Measurements from ENCODE around the gene NSD2.

Gene NSD2

GRCh38 chr4:1979477-1980196, 108.4 kb downstream of the NSD2 start:
- no peaks in the 10 kb centered on the region for H3K9me3 ChIP-seq (ENCODE audit: insufficient read depth, low read depth, low read length)
- H2BK12ac ChIP-seq (ENCODE audit: low read length) = no peak overlapping the region
- H2BK5ac ChIP-seq (ENCODE audit: low read depth, low read length, poor library complexity) = no peak overlapping the region
- H3K4me2 ChIP-seq (ENCODE audit: low read length) = no peak overlapping the region
- no peaks in the 10 kb centered on the region for H3K79me2 ChIP-seq (ENCODE audit: control insufficient read depth, insufficient read depth, low read length, poor library complexity)
- no peak overlapping the region for H3K27ac ChIP-seq (ENCODE audit: low read depth, low read length)
- no peaks in the 10 kb centered on the region for H3K4me1 ChIP-seq (ENCODE audit: control insufficient read depth in 1 of 2, insufficient read depth in 2 of 2, low read length in 2 of 2)
- no peak overlapping the region for H3K4me3 ChIP-seq (ENCODE audit: low read depth, low read length)
- no peak overlapping the region for H3K9ac ChIP-seq (ENCODE audit: low read length)
- no peak overlapping the region for H3K23ac ChIP-seq (ENCODE audit: low read length)
- H3K79me1 ChIP-seq (ENCODE audit: low read length) = no peaks in the 10 kb centered on the region
- no peak overlapping the region for H2AK5ac ChIP-seq (ENCODE audit: low read length)
- no CpG with 5 or more reads among the region's 22 CpGs for WGBS (ENCODE audit: extremely low coverage, insufficient coverage, insufficient read length)
- peaks cover 83 to 86% of the 10 kb centered on the region in 2 experiments for H3K36me3 ChIP-seq (ENCODE audit: control insufficient read depth in 1 of 2, insufficient read depth in 2 of 2, low read length in 2 of 2)
- no peak overlapping the region for H4K91ac ChIP-seq (ENCODE audit: low read depth, low read length)
- no peak overlapping the region for H2AFZ ChIP-seq (ENCODE audit: insufficient read depth, low read length, poor library complexity)
- no peak overlapping the region for H3K18ac ChIP-seq (ENCODE audit: low read length)
- H4K8ac ChIP-seq (ENCODE audit: low read depth, low read length) = no peak overlapping the region
- no peak overlapping the region for H3K14ac ChIP-seq (ENCODE audit: low read length)
- H3K27me3 ChIP-seq (ENCODE audit: insufficient read depth, low read length) = no peaks in the 10 kb centered on the region
- no peak overlapping the region for H3K4ac ChIP-seq (ENCODE audit: low read depth, low read length)
- no peak overlapping the region for H2BK120ac ChIP-seq (ENCODE audit: insufficient read depth, low read length, poor library complexity)
- H4K12ac ChIP-seq (ENCODE audit: low read depth, low read length) = no peak overlapping the region
- no peak for DNase-seq

GRCh38 chr4:1980561-1981041, 109.4 kb downstream of the NSD2 start:
- Histone ChIP-seq H3K27ac (ENCODE audit: low read depth, low read length) (no peak overlapping the region), H2AFZ (ENCODE audit: insufficient read depth, low read length, poor library complexity) (no peak overlapping the region), H4K12ac (ENCODE audit: low read depth, low read length) (no peak overlapping the region), H2BK5ac (ENCODE audit: low read depth, low read length, poor library complexity) (no peak overlapping the region), H3K27me3 (ENCODE audit: insufficient read depth, low read length) (no peaks in the 10 kb centered on the region), H3K36me3 (ENCODE audit: control insufficient read depth in 1 of 2, insufficient read depth in 2 of 2, low read length in 2 of 2) (peaks cover 85 to 86% of the 10 kb centered on the region in 2 experiments), H3K14ac (ENCODE audit: low read length) (no peak overlapping the region), H2AK5ac (ENCODE audit: low read length) (no peak overlapping the region), H2BK120ac (ENCODE audit: insufficient read depth, low read length, poor library complexity) (no peak overlapping the region), H3K9ac (ENCODE audit: low read length) (no peak overlapping the region), H3K79me2 (ENCODE audit: control insufficient read depth, insufficient read depth, low read length, poor library complexity) (no peaks in the 10 kb centered on the region), H3K18ac (ENCODE audit: low read length) (no peak overlapping the region), H4K8ac (ENCODE audit: low read depth, low read length) (no peak overlapping the region), H3K4me1 (ENCODE audit: control insufficient read depth in 1 of 2, insufficient read depth in 2 of 2, low read length in 2 of 2) (no peaks in the 10 kb centered on the region), H3K4ac (ENCODE audit: low read depth, low read length) (no peak overlapping the region), H4K91ac (ENCODE audit: low read depth, low read length) (no peak overlapping the region), H2BK12ac (ENCODE audit: low read length) (no peak overlapping the region), H3K4me3 (ENCODE audit: low read depth, low read length) (no peak overlapping the region), H3K9me3 (ENCODE audit: insufficient read depth, low read depth, low read length) (no peaks in the 10 kb centered on the region), H3K4me2 (ENCODE audit: low read length) (no peak overlapping the region), H3K23ac (ENCODE audit: low read length) (no peak overlapping the region), H3K79me1 (ENCODE audit: low read length) (no peaks in the 10 kb centered on the region)
- DNase-seq = no peak
- WGBS (ENCODE audit: extremely low coverage, insufficient coverage, insufficient read length) = no CpG with 5 or more reads among the region's 16 CpGs

- Histone ChIP-seq H2BK5ac (ENCODE audit: low read depth, low read length, poor library complexity) (no peak overlapping the region), H2BK12ac (ENCODE audit: low read length) (no peak overlapping the region), H3K4me1 (ENCODE audit: control insufficient read depth in 1 of 2, insufficient read depth in 2 of 2, low read length in 2 of 2) (no peaks in the 10 kb centered on the region), H3K14ac (ENCODE audit: low read length) (no peak overlapping the region), H3K79me1 (ENCODE audit: low read length) (no peaks in the 10 kb centered on the region), H3K4me3 (ENCODE audit: low read depth, low read length) (peak overlapping the region; percentile 33), H2BK120ac (ENCODE audit: insufficient read depth, low read length, poor library complexity) (no peak overlapping the region), H4K12ac (ENCODE audit: low read depth, low read length) (no peak overlapping the region), H3K79me2 (ENCODE audit: control insufficient read depth, insufficient read depth, low read length, poor library complexity) (no peaks in the 10 kb centered on the region), H3K36me3 (ENCODE audit: control insufficient read depth in 1 of 2, insufficient read depth in 2 of 2, low read length in 2 of 2) (peaks cover 86% of the 10 kb centered on the region in 2 experiments), H4K8ac (ENCODE audit: low read depth, low read length) (no peak overlapping the region), H3K4ac (ENCODE audit: low read depth, low read length) (no peak overlapping the region), H3K27me3 (ENCODE audit: insufficient read depth, low read length) (no peaks in the 10 kb centered on the region), H3K9ac (ENCODE audit: low read length) (no peak overlapping the region), H3K23ac (ENCODE audit: low read length) (no peak overlapping the region), H3K18ac (ENCODE audit: low read length) (no peak overlapping the region), H3K4me2 (ENCODE audit: low read length) (no peak overlapping the region), H3K27ac (ENCODE audit: low read depth, low read length) (no peak overlapping the region), H2AFZ (ENCODE audit: insufficient read depth, low read length, poor library complexity) (no peak overlapping the region), H2AK5ac (ENCODE audit: low read length) (no peak overlapping the region), H3K9me3 (ENCODE audit: insufficient read depth, low read depth, low read length) (no peaks in the 10 kb centered on the region), H4K91ac (ENCODE audit: low read depth, low read length) (no peak overlapping the region)
- no peak for DNase-seq
- WGBS (ENCODE audit: extremely low coverage, insufficient coverage, insufficient read length) = no CpG with 5 or more reads among the region's 22 CpGs
These were observed 110.3 kb downstream of the NSD2 start for GRCh38 chr4:1981251-1982058.

- H2BK120ac ChIP-seq (ENCODE audit: insufficient read depth, low read length, poor library complexity) = no peak overlapping the region
- no peak for DNase-seq
- no peak overlapping the region for H3K9ac ChIP-seq (ENCODE audit: low read length)
- no peaks in the 10 kb centered on the region for H3K27me3 ChIP-seq (ENCODE audit: insufficient read depth, low read length)
- H3K27ac ChIP-seq (ENCODE audit: low read depth, low read length) = no peak overlapping the region
- H3K4ac ChIP-seq (ENCODE audit: low read depth, low read length) = no peak overlapping the region
- no peak overlapping the region for H4K91ac ChIP-seq (ENCODE audit: low read depth, low read length)
- H3K4me1 ChIP-seq (ENCODE audit: control insufficient read depth in 1 of 2, insufficient read depth in 2 of 2, low read length in 2 of 2) = no peaks in the 10 kb centered on the region
- H3K79me1 ChIP-seq (ENCODE audit: low read length) = no peaks in the 10 kb centered on the region
- H3K14ac ChIP-seq (ENCODE audit: low read length) = no peak overlapping the region
- H3K23ac ChIP-seq (ENCODE audit: low read length) = no peak overlapping the region
- no peak overlapping the region for H3K4me3 ChIP-seq (ENCODE audit: low read depth, low read length)
- H3K36me3 ChIP-seq (ENCODE audit: control insufficient read depth in 1 of 2, insufficient read depth in 2 of 2, low read length in 2 of 2) = peaks cover 86 to 87% of the 10 kb centered on the region in 2 experiments
- H2AK5ac ChIP-seq (ENCODE audit: low read length) = no peak overlapping the region
- H3K79me2 ChIP-seq (ENCODE audit: control insufficient read depth, insufficient read depth, low read length, poor library complexity) = no peaks in the 10 kb centered on the region
- H4K12ac ChIP-seq (ENCODE audit: low read depth, low read length) = no peak overlapping the region
- H3K4me2 ChIP-seq (ENCODE audit: low read length) = no peak overlapping the region
- H3K9me3 ChIP-seq (ENCODE audit: insufficient read depth, low read depth, low read length) = peaks cover 2% of the 10 kb centered on the region
- no peak overlapping the region for H3K18ac ChIP-seq (ENCODE audit: low read length)
- no CpG with 5 or more reads among the region's 16 CpGs for WGBS (ENCODE audit: extremely low coverage, insufficient coverage, insufficient read length)
- H4K8ac ChIP-seq (ENCODE audit: low read depth, low read length) = no peak overlapping the region
- no peak overlapping the region for H2BK5ac ChIP-seq (ENCODE audit: low read depth, low read length, poor library complexity)
- no peak overlapping the region for H2BK12ac ChIP-seq (ENCODE audit: low read length)
- H2AFZ ChIP-seq (ENCODE audit: insufficient read depth, low read length, poor library complexity) = no peak overlapping the region
These were observed 111.2 kb downstream of the NSD2 start for GRCh38 chr4:1982124-1983052.
